Fibroblast of pulmonary artery (primary cell): ENCODE results near the gene VILL.
"Not testable (repeated sequence)": the region's sequence is repeated elsewhere in the genome, so short reads cannot be mapped to it uniquely, and the experiment has no call there.

Source experiments
- DNase-seq: peaks from one replicate; pipeline ENCODE4 v3.0.0-alpha.2; 2010; ENCODE audit warnings: low read depth
- H3K4me3 ChIP-seq: replicated peaks from 2 replicates; pipeline ENCODE4 v1.5.1; 2011; ENCODE audit warnings: low read depth, mild to moderate bottlenecking, control low read depth, low read length, moderate library complexity
- TF ChIP-seq, protein P1 (sequence below): IDR thresholded peaks from 2 replicates; pipeline ENCODE4 v1.5.1; 2011; ENCODE audit warnings: mild to moderate bottlenecking, control low read depth, low read length, inconsistent platforms; ENCODE audit errors: missing control alignments

The VILL gene

DNA sequence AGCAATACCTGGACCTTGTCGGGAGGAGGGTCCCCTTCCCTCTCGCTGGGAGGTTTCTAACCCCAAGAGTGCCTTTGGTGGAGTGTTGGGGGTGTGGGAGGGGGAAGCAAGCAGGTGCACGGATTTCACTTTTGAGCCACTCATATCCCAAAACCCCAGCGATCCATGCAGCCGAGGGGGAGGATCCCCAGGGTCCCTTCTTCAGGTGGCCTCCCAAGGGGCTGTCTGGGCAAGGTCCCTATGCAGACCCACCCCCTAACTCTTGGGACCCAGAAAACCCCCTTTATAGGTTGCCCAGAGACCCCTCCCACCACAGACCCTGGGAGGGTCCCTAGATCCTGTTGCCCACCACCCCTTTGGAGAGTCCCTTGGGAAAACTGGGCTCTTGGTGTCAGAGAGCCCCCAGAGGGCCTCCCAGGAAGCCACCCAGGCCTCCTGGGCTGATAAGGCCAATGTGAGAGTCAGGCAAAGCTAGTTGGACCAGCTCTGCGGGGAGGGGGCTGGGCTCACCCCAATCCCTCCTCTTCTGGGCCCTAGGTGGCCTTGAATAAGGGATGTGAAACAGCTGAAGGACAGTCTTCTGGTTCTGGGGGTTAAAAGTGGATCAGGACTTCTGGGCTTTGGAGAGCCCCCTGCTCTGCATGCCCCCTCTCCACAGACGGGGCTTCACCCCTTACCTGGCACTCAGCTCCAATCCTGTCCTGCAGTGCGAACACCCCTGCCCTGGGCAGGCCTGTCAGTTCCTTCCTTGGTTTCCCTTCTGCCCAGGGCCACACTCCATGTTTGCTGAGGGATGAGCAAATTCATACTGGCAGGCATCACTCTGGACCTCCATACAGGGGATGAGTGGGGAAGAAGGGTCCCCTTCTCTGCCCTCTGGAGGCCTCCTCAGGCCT, 39.8 kb downstream of the VILL start:
- H3K4me3 ChIP-seq, result peak overlapping the region; percentile 63
- no peak for DNase-seq
- TF ChIP-seq, protein P1, sequence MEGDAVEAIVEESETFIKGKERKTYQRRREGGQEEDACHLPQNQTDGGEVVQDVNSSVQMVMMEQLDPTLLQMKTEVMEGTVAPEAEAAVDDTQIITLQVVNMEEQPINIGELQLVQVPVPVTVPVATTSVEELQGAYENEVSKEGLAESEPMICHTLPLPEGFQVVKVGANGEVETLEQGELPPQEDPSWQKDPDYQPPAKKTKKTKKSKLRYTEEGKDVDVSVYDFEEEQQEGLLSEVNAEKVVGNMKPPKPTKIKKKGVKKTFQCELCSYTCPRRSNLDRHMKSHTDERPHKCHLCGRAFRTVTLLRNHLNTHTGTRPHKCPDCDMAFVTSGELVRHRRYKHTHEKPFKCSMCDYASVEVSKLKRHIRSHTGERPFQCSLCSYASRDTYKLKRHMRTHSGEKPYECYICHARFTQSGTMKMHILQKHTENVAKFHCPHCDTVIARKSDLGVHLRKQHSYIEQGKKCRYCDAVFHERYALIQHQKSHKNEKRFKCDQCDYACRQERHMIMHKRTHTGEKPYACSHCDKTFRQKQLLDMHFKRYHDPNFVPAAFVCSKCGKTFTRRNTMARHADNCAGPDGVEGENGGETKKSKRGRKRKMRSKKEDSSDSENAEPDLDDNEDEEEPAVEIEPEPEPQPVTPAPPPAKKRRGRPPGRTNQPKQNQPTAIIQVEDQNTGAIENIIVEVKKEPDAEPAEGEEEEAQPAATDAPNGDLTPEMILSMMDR, result no peak

- TF ChIP-seq, protein P1, result no peak
- peak; percentile 18 for DNase-seq
- no peak overlapping the region for H3K4me3 ChIP-seq
These were observed 40.7 kb downstream of the VILL start for GRCh38 chr3:38031022-38031994.

GRCh38 chr3:38032328-38032865, 41.8 kb downstream of the VILL start:
- H3K4me3 ChIP-seq, result no peak overlapping the region
- TF ChIP-seq, protein P1, result no peak
- DNase-seq, result no peak

GRCh38 chr3:38033586-38033985, 43.0 kb downstream of the VILL start:
- not testable (repeated sequence) for H3K4me3 ChIP-seq, DNase-seq

- H3K4me3 ChIP-seq, DNase-seq: not testable (repeated sequence)
These were observed 43.7 kb downstream of the VILL start for GRCh38 chr3:38034335-38034734.

DNA sequence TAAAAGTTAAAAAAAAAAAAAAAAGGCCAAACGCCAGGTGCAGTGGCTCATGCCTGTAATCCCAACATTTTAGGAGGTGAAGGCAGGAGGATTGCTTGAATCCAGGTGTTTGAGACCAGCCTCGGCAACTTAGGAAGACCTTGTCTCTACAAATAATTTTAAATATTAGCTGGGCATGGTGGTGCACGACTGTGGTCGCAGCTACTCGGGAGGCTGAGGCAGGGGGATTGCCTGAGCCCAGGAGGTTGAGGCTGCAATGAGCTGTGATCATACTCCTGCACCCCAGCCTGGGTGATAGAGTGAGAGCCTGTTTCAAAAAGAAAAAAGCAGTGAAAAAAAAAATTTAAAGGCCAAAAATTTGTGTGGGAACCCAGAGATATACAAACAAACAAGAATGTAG, 45.7 kb downstream of the VILL start:
- DNase-seq, result no peak
- TF ChIP-seq, protein P1, result no peak
- H3K4me3 ChIP-seq, result no peak overlapping the region

GRCh38 chr3:38036906-38037305, 46.3 kb downstream of the VILL start:
- no peak for DNase-seq
- TF ChIP-seq, protein P1, result no peak
- H3K4me3 ChIP-seq, result no peak overlapping the region
